ENCODE data around the gene SLC16A2. TPM values are rescaled to one million over a fixed set of nuclear protein-coding genes. Genes with fewer than 3 reads are reported as not detected.
"Not testable (repeated sequence)": the region's sequence is repeated elsewhere in the genome, so short reads cannot be mapped to it uniquely, and the experiment has no call there.

The SLC16A2 gene
- polyA plus RNA-seq, 3 donors, result not detected

DNA sequence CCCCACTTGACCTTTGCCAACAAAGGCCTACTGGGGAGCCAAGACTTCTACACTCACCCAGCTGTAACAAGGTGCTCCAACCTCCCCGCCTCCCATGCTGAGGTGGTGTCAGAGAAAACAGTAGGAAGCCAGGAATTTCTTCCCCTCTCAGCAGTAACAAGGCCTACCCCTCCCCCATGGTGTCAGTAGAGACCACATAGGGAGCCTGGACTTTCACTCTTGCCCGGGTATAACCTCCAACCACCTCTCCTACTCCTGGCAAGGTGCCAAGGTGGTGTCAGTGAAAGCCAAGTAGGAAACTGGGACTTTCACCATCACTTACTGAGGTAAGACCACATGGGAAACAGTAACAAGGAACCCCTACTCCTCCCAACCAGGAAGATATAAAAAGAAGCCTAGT is 93.1 kb downstream of the SLC16A2 start:
- WGBS (ENCODE audit: insufficient coverage), result no CpG with 5 or more reads among the region's 2 CpGs
- no peaks in the 10 kb centered on the region for H4K20me1 ChIP-seq (ENCODE audit: insufficient read depth, low read length)
- H3K4me2 ChIP-seq (replicated peaks; ENCODE audit: extremely low read depth, low read length, poor library complexity, severe bottlenecking), result no peak overlapping the region
- no peaks in the 10 kb centered on the region for H3K9me3 ChIP-seq (replicated peaks in 1 of 2; ENCODE audit: control insufficient read depth in 1 of 2, insufficient read depth in 1 of 2, low read length in 2 of 2)
- TF ChIP-seq, protein P1, sequence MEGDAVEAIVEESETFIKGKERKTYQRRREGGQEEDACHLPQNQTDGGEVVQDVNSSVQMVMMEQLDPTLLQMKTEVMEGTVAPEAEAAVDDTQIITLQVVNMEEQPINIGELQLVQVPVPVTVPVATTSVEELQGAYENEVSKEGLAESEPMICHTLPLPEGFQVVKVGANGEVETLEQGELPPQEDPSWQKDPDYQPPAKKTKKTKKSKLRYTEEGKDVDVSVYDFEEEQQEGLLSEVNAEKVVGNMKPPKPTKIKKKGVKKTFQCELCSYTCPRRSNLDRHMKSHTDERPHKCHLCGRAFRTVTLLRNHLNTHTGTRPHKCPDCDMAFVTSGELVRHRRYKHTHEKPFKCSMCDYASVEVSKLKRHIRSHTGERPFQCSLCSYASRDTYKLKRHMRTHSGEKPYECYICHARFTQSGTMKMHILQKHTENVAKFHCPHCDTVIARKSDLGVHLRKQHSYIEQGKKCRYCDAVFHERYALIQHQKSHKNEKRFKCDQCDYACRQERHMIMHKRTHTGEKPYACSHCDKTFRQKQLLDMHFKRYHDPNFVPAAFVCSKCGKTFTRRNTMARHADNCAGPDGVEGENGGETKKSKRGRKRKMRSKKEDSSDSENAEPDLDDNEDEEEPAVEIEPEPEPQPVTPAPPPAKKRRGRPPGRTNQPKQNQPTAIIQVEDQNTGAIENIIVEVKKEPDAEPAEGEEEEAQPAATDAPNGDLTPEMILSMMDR (IDR thresholded peaks at IDR 0.05), result no peak
- no peaks in the 10 kb centered on the region for H3K36me3 ChIP-seq (replicated peaks in 1 of 2; ENCODE audit: control insufficient read depth in 1 of 2, insufficient read depth in 2 of 2, low read length in 2 of 2)
- Mint-ChIP-seq H3K27ac (no peak overlapping the region), H3K9me3 (peaks cover 0 to 8% (median 4%) of the 10 kb centered on the region in 7 donors), H3K4me1 (no peaks in the 10 kb centered on the region), H3K4me3 (no peak overlapping the region), H3K27me3 (ENCODE audit: low read depth in 3 of 3) (peaks cover 0 to 3% (median 1%) of the 10 kb centered on the region in 3 donors), H3K36me3 (no peaks in the 10 kb centered on the region)
- H3K27ac ChIP-seq (ENCODE audit: low read depth in 1 of 2, low read length in 2 of 2), result no peak overlapping the region
- H3K79me2 ChIP-seq (ENCODE audit: insufficient read depth, low read length), result no peaks in the 10 kb centered on the region
- no peak for DNase-seq
- intact Hi-C loops (cut with micrococcal nuclease), result no loop called here
- no peak overlapping the region for H2AFZ ChIP-seq (ENCODE audit: insufficient read depth, low read depth, low read length, poor library complexity, severe bottlenecking)
- no peak overlapping the region for H3K9ac ChIP-seq (ENCODE audit: insufficient read depth, low read length, poor library complexity, severe bottlenecking)
- no peaks in the 10 kb centered on the region for H3K4me1 ChIP-seq (ENCODE audit: control insufficient read depth in 1 of 2, insufficient read depth in 2 of 2, low read length in 2 of 2)
- H3K27me3 ChIP-seq (ENCODE audit: control insufficient read depth in 2 of 2, insufficient read depth in 2 of 2, low read length in 2 of 2), result no peaks in the 10 kb centered on the region
- H3K4me3 ChIP-seq (replicated peaks in 1 of 3; ENCODE audit: low read depth in 2 of 3, low read length in 3 of 3), result no peak overlapping the region

DNA sequence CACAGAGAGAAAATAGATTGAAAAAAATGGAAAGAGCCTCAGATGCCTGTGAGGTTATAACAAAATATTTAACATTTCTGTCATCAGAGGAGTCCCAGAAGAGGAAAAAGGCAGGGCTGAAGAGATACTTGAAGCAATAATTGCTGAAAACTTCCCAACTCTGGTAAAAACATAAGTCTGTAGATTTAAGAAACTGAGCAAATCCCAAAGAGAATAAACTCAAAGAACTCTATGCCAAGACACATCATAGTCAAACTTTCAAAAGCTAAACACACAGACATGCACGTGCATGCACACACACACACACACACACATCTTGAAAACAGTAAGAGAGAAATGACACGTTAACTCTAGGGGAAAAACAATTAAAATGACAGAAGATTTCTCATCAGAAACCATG is 94.1 kb downstream of the SLC16A2 start:
- Histone ChIP-seq H3K9me3 (replicated peaks in 1 of 2; ENCODE audit: control insufficient read depth in 1 of 2, insufficient read depth in 1 of 2, low read length in 2 of 2) (no peaks in the 10 kb centered on the region), H3K27me3 (ENCODE audit: control insufficient read depth in 2 of 2, insufficient read depth in 2 of 2, low read length in 2 of 2) (no peaks in the 10 kb centered on the region), H3K4me2 (replicated peaks; ENCODE audit: extremely low read depth, low read length, poor library complexity, severe bottlenecking) (no peak overlapping the region), H3K9ac (ENCODE audit: insufficient read depth, low read length, poor library complexity, severe bottlenecking) (no peak overlapping the region), H4K20me1 (ENCODE audit: insufficient read depth, low read length) (no peaks in the 10 kb centered on the region), H3K4me1 (ENCODE audit: control insufficient read depth in 1 of 2, insufficient read depth in 2 of 2, low read length in 2 of 2) (no peaks in the 10 kb centered on the region), H2AFZ (ENCODE audit: insufficient read depth, low read depth, low read length, poor library complexity, severe bottlenecking) (no peak overlapping the region), H3K4me3 (replicated peaks in 1 of 3; ENCODE audit: low read depth in 2 of 3, low read length in 3 of 3) (no peak overlapping the region), H3K79me2 (ENCODE audit: insufficient read depth, low read length) (no peaks in the 10 kb centered on the region), H3K36me3 (replicated peaks in 1 of 2; ENCODE audit: control insufficient read depth in 1 of 2, insufficient read depth in 2 of 2, low read length in 2 of 2) (no peaks in the 10 kb centered on the region), H3K27ac (ENCODE audit: low read depth in 1 of 2, low read length in 2 of 2) (no peak overlapping the region)
- intact Hi-C loops (cut with micrococcal nuclease), result no loop called here
- DNase-seq, result no peak
- H3K4me3 Mint-ChIP-seq, result peak overlapping the region in 1 of 2 donors; percentile 46
- H3K27me3 Mint-ChIP-seq (ENCODE audit: low read depth in 3 of 3), result peaks cover 0 to 3% (median 3%) of the 10 kb centered on the region in 3 donors
- no CpG with 5 or more reads among the region's 2 CpGs for WGBS (ENCODE audit: insufficient coverage)
- H3K9me3 Mint-ChIP-seq, result peaks cover 0 to 8% (median 4%) of the 10 kb centered on the region in 7 donors
- TF ChIP-seq, protein P1 (IDR thresholded peaks at IDR 0.05), result no peak
- no peak overlapping the region for H3K27ac Mint-ChIP-seq
- no peaks in the 10 kb centered on the region for H3K4me1 Mint-ChIP-seq
- no peaks in the 10 kb centered on the region for H3K36me3 Mint-ChIP-seq

DNA sequence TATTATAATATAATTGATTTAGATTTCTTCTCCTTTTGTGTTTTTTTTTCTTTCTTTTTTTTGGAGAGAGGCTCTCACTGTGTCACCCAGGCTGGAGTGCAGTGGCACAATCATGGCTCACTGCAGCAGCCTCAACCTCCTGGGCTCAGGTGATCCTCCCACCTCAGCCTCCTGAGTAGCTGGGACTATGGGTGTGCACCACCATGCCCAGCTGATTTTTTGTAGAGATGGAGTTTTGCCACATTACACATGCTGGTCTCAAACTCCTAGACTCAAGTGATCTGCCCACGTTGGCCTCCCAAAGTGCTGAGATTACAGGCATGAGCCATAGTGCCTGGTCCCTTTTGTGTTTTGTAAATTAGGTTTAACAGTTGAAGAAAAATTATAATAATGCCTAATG is 94.7 kb downstream of the SLC16A2 start:
- H3K4me1 Mint-ChIP-seq; H4K20me1 ChIP-seq (ENCODE audit: insufficient read depth, low read length); H3K9me3 ChIP-seq (replicated peaks in 1 of 2; ENCODE audit: control insufficient read depth in 1 of 2, insufficient read depth in 1 of 2, low read length in 2 of 2); H3K79me2 ChIP-seq (ENCODE audit: insufficient read depth, low read length); H3K36me3 ChIP-seq (replicated peaks in 1 of 2; ENCODE audit: control insufficient read depth in 1 of 2, insufficient read depth in 2 of 2, low read length in 2 of 2); H3K36me3 Mint-ChIP-seq; H3K4me2 ChIP-seq (replicated peaks; ENCODE audit: extremely low read depth, low read length, poor library complexity, severe bottlenecking); H3K4me3 Mint-ChIP-seq; H3K27ac ChIP-seq (ENCODE audit: low read depth in 1 of 2, low read length in 2 of 2); H3K4me1 ChIP-seq (ENCODE audit: control insufficient read depth in 1 of 2, insufficient read depth in 2 of 2, low read length in 2 of 2); H3K27me3 Mint-ChIP-seq (ENCODE audit: low read depth in 3 of 3); DNase-seq; H3K27ac Mint-ChIP-seq; H3K27me3 ChIP-seq (ENCODE audit: control insufficient read depth in 2 of 2, insufficient read depth in 2 of 2, low read length in 2 of 2); H3K9me3 Mint-ChIP-seq; H2AFZ ChIP-seq (ENCODE audit: insufficient read depth, low read depth, low read length, poor library complexity, severe bottlenecking); H3K4me3 ChIP-seq (replicated peaks in 1 of 3; ENCODE audit: low read depth in 2 of 3, low read length in 3 of 3); intact Hi-C loops (cut with micrococcal nuclease); H3K9ac ChIP-seq (ENCODE audit: insufficient read depth, low read length, poor library complexity, severe bottlenecking): not testable (repeated sequence)
- WGBS (ENCODE audit: insufficient coverage), result no CpG with 5 or more reads among the region's 1 CpG

Measured in CD14-positive monocyte (primary cell).